ENCODE results near the gene ZNF195.
"Not testable (repeated sequence)": the region's sequence is repeated elsewhere in the genome, so short reads cannot be mapped to it uniquely, and the experiment has no call there.

- TF ChIP-seq CTCF, EP300 (IDR thresholded peaks at IDR 0.05): not testable (repeated sequence)
These were observed 42.5 kb downstream of the ZNF195 start for GRCh38 chr11:3336420-3336819.
